CD14-positive monocyte (primary cell): ENCODE data around the gene CENPL. TPM values are rescaled to one million over a fixed set of nuclear protein-coding genes. Genes with fewer than 3 reads are reported as not detected.

Experiments used
- DNase-seq, 3 donors: peaks; one replicate each; pipeline ENCODE4 v3.0.0-alpha.2; 2011 to 2022
- H2AFZ ChIP-seq: 2 replicates; pipeline ENCODE4 v1.6.0; 2012; ENCODE audit warnings: mild to moderate bottlenecking, low read depth, low read length, inconsistent platforms; ENCODE audit not compliant: insufficient read depth, poor library complexity, severe bottlenecking
- H3K27ac ChIP-seq, 2 donors: 1 replicate in 1 of 2; 2 replicates in 1 of 2; pipeline ENCODE4 v1.5.1; 2012 to 2013; ENCODE audit warnings: low read length in 2 of 2, control low read depth in 1 of 2, inconsistent platforms in 1 of 2, low read depth in 1 of 2, mild to moderate bottlenecking in 1 of 2
- H3K27me3 ChIP-seq, 2 donors: one replicate each; pipeline versions ENCODE4 v1.6.0 to v1.6.1; 2011 to 2013; ENCODE audit warnings: low read length in 2 of 2; ENCODE audit not compliant: control insufficient read depth in 2 of 2, insufficient read depth in 2 of 2
- H3K36me3 ChIP-seq, 2 donors: replicated peaks in 1 of 2; 1 replicate in 1 of 2; 2 replicates in 1 of 2; pipeline versions ENCODE4 v1.5.1 to v1.6.1; 2012 to 2013; ENCODE audit warnings: low read length in 2 of 2, control low read depth in 1 of 2, inconsistent platforms in 1 of 2, mild to moderate bottlenecking in 1 of 2; ENCODE audit not compliant: insufficient read depth in 2 of 2, control insufficient read depth in 1 of 2
- H3K4me1 ChIP-seq, 2 donors: 1 replicate in 1 of 2; 2 replicates in 1 of 2; pipeline versions ENCODE4 v1.5.1 to v1.6.1; 2012 to 2013; ENCODE audit warnings: low read length in 2 of 2, control low read depth in 1 of 2, inconsistent platforms in 1 of 2, mild to moderate bottlenecking in 1 of 2, moderate library complexity in 1 of 2; ENCODE audit not compliant: insufficient read depth in 2 of 2, control insufficient read depth in 1 of 2
- H3K4me2 ChIP-seq: replicated peaks from 2 replicates; pipeline ENCODE3; 2012; ENCODE audit warnings: low read length, moderate library complexity, mild to moderate bottlenecking; ENCODE audit not compliant: poor library complexity, severe bottlenecking; ENCODE audit errors: extremely low read depth
- H3K4me3 ChIP-seq, 3 experiments: fragments of 200-600 bp in 1 of 3; sonication (generic) in 1 of 3; replicated peaks in 1 of 3; 1 replicate in 2 of 3; 2 replicates in 1 of 3; pipeline ENCODE4 v1.5.1; 2011 to 2013; ENCODE audit warnings: low read length in 3 of 3, mild to moderate bottlenecking in 3 of 3, control low read depth in 2 of 3, low read depth in 2 of 3, inconsistent platforms in 1 of 3, moderate library complexity in 1 of 3
- H3K79me2 ChIP-seq: 2 replicates; pipeline ENCODE4 v1.6.0; 2012; ENCODE audit warnings: mild to moderate bottlenecking, control low read depth, inconsistent platforms, low read length, moderate library complexity; ENCODE audit not compliant: insufficient read depth
- H3K9ac ChIP-seq: 2 replicates; pipeline ENCODE4 v1.6.0; 2017; ENCODE audit warnings: low read length, mild to moderate bottlenecking; ENCODE audit not compliant: insufficient read depth, poor library complexity, severe bottlenecking
- H3K9me3 ChIP-seq, 2 donors: replicated peaks in 1 of 2; 1 replicate in 1 of 2; 2 replicates in 1 of 2; pipeline versions ENCODE4 v1.5.1 to v1.6.1; 2012 to 2013; ENCODE audit warnings: low read length in 2 of 2, control low read depth in 1 of 2; ENCODE audit not compliant: control insufficient read depth in 1 of 2, insufficient read depth in 1 of 2
- H4K20me1 ChIP-seq: 2 replicates; pipeline ENCODE4 v1.6.0; 2012; ENCODE audit warnings: mild to moderate bottlenecking, low read length, control low read depth, moderate library complexity; ENCODE audit not compliant: insufficient read depth
- H3K27ac Mint-ChIP-seq, 7 donors: one replicate each; pipeline ENCODE4 v1.8.0; 2020; ENCODE audit warnings: mild to moderate bottlenecking in 7 of 7, mixed read lengths in 7 of 7, moderate library complexity in 6 of 7, inconsistent platforms in 2 of 7
- H3K27me3 Mint-ChIP-seq, 3 donors: one replicate each; pipeline ENCODE4 v1.8.0; 2021 to 2022; ENCODE audit warnings: low read depth in 3 of 3, mild to moderate bottlenecking in 3 of 3, mixed read lengths in 3 of 3, moderate library complexity in 3 of 3, inconsistent platforms in 1 of 3
- H3K36me3 Mint-ChIP-seq, 2 donors: one replicate each; pipeline ENCODE4 v1.8.0; 2020; ENCODE audit warnings: mixed read lengths in 2 of 2, inconsistent platforms in 1 of 2, mild to moderate bottlenecking in 1 of 2
- H3K4me1 Mint-ChIP-seq: one replicate; pipeline ENCODE4 v1.8.0; 2020; ENCODE audit warnings: mild to moderate bottlenecking, mixed read lengths
- H3K4me3 Mint-ChIP-seq, 2 donors: one replicate each; pipeline ENCODE4 v1.8.0; 2020; ENCODE audit warnings: mild to moderate bottlenecking in 2 of 2, mixed read lengths in 2 of 2, moderate library complexity in 1 of 2
- H3K9me3 Mint-ChIP-seq, 7 donors: one replicate each; pipeline ENCODE4 v1.8.0; 2020 to 2022; ENCODE audit warnings: mixed read lengths in 7 of 7, mild to moderate bottlenecking in 6 of 7, moderate library complexity in 6 of 7, inconsistent platforms in 2 of 7
- CTCF ChIP-seq: fragments of 200-600 bp; IDR thresholded peaks from one replicate; pipeline ENCODE4 v1.8.0; 2022; ENCODE audit warnings: antibody characterized with exemption, mild to moderate bottlenecking
- WGBS: methylation state at CpG from one replicate; pipeline ENCODE4 v1.1.5; 2013; ENCODE audit warnings: missing lambda C conversion rate; ENCODE audit not compliant: insufficient coverage; 5-methylcytosine and 5-hydroxymethylcytosine counted together
- intact Hi-C, 2 donors: fragments of 100-400 bp; cut with micrococcal nuclease; formaldehyde crosslinking; loops; one replicate each; pipeline versions ENCODE4 v1.15.0 to v1.15.1; 2023
- polyA plus RNA-seq, 3 donors: library from polyadenylated mRNA; depleted of rRNA in 1 of 3; unstranded in 2 of 3; stranded (reverse) in 1 of 3; fragments of 300-500 nt in 2 of 3; fragments of >200 nt in 1 of 3; fragmentation: Illumina TruSeq in 2 of 3; gene quantifications; 1 replicate in 2 of 3; 2 replicates in 1 of 3; pipeline ENCODE4 v1.2.3, GENCODE V29; 2012 to 2021

Gene CENPL
- polyA plus RNA-seq, 3 donors, result 0.49 to 2.6 (median 0.81) TPM

DNA sequence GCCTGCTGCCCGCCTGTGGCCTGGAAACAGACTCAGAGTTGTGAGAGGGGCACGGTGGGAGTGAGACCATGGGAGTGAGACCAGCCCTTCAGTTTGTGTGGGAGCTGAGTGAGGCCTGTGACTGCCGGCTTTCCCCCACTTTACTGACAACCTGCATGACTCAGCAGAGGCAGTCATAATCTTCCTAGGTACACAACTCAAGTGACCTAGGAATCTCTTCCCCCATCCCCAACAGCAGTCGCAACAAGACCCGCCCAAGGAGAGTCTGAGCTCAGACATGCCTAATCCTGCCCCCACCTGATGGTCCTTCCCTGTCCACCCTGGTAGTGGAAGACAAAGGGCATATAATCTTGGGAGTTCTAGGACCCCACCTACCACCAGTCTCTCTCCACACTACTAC, 65.7 kb downstream of the CENPL start:
- Histone ChIP-seq H3K4me1 (no peaks in the 10 kb centered on the region), H3K9me3 (peaks cover 10 to 22% of the 10 kb centered on the region in 2 donors), H4K20me1 (no peaks in the 10 kb centered on the region), H3K4me3 (no peak overlapping the region), H3K9ac (no peak overlapping the region), H3K79me2 (no peaks in the 10 kb centered on the region), H3K4me2 (no peak overlapping the region), H2AFZ (no peak overlapping the region), H3K36me3 (peaks cover 52 to 58% of the 10 kb centered on the region in 2 donors), H3K27ac (no peak overlapping the region), H3K27me3 (no peaks in the 10 kb centered on the region)
- intact Hi-C loops, result no loop called here
- DNase-seq, result no peak
- H3K4me3 Mint-ChIP-seq, result no peak overlapping the region
- WGBS, result 100% methylated on average over 1 of the region's 5 CpGs
- H3K27ac Mint-ChIP-seq, result no peak overlapping the region
- peaks cover 0 to 3% (median 0%) of the 10 kb centered on the region in 3 donors for H3K27me3 Mint-ChIP-seq
- H3K9me3 Mint-ChIP-seq, result peaks cover 23 to 50% (median 34%) of the 10 kb centered on the region in 7 donors
- H3K36me3 Mint-ChIP-seq, result peaks cover 60 to 66% of the 10 kb centered on the region in 2 donors
- no peaks in the 10 kb centered on the region for H3K4me1 Mint-ChIP-seq
- TF ChIP-seq CTCF, result no peak

DNA sequence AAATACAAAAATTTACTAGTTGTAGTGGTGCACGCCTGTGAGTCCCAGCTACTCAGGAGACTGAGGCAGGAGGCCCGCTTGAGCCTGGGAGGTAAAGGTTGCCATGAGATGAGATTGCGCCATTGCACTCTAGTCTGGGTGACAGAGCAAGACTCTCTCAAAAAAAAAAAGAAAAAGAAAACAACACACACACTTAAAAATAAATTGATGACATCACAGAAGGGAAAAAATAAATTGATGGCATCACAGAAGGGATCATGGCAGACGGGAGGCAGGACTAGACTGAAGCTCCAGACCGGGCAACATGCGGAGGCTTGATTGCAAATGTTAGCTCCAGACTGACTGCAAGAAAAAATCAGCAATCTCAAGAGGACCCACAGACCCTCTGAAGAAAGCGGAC, 66.6 kb downstream of the CENPL start:
- Mint-ChIP-seq H3K36me3 (peaks cover 68 to 72% of the 10 kb centered on the region in 2 donors), H3K27me3 (peaks cover 0 to 3% (median 0%) of the 10 kb centered on the region in 3 donors), H3K27ac (no peak overlapping the region), H3K4me1 (no peaks in the 10 kb centered on the region), H3K9me3 (peaks cover 16 to 48% (median 28%) of the 10 kb centered on the region in 7 donors), H3K4me3 (no peak overlapping the region)
- no peak overlapping the region for H3K9ac ChIP-seq
- no peak overlapping the region for H3K4me2 ChIP-seq
- H3K27me3 ChIP-seq, result no peaks in the 10 kb centered on the region
- H4K20me1 ChIP-seq, result no peaks in the 10 kb centered on the region
- H3K36me3 ChIP-seq, result peaks cover 61 to 67% of the 10 kb centered on the region in 2 donors
- no peak overlapping the region for H2AFZ ChIP-seq
- intact Hi-C loops, result no loop called here
- H3K79me2 ChIP-seq, result no peaks in the 10 kb centered on the region
- H3K4me3 ChIP-seq, result no peak overlapping the region
- no peaks in the 10 kb centered on the region for H3K4me1 ChIP-seq
- no peak for DNase-seq
- TF ChIP-seq CTCF, result no peak
- no CpG with 5 or more reads among the region's 7 CpGs for WGBS
- peaks cover 10 to 22% of the 10 kb centered on the region in 2 donors for H3K9me3 ChIP-seq
- H3K27ac ChIP-seq, result no peak overlapping the region
